Right cardiac atrium (tissue), 5 donors: ENCODE measurements around the gene VSTM5. TPM values are rescaled to one million over a fixed set of nuclear protein-coding genes. Genes with fewer than 3 reads are reported as not detected.
"Not testable (repeated sequence)": the region's sequence is repeated elsewhere in the genome, so short reads cannot be mapped to it uniquely, and the experiment has no call there.

Experiments
- ATAC-seq, 2 donors: fragments of 200-7000 bp; cut with Tn5 transposase; one replicate each; pipeline versions ENCODE4 v1.8.0 to v1.9.1; 2020; ENCODE audit warnings: moderate library complexity in 2 of 2, mild to moderate bottlenecking in 1 of 2
- DNase-seq, 3 donors: peaks; one replicate each; pipeline ENCODE4 v3.0.0-alpha.2; 2020
- H3K27ac ChIP-seq: one replicate; pipeline ENCODE4 v1.5.1; 2013; ENCODE audit warnings: mild to moderate bottlenecking, low read length, control low read depth, moderate library complexity
- H3K27me3 ChIP-seq: one replicate; pipeline ENCODE4 v1.6.1; 2013; ENCODE audit not compliant: control insufficient read depth, insufficient read depth
- H3K4me1 ChIP-seq: one replicate; pipeline ENCODE4 v1.6.1; 2013; ENCODE audit warnings: low read length; ENCODE audit not compliant: control insufficient read depth, insufficient read depth
- H3K4me3 ChIP-seq: one replicate; pipeline ENCODE4 v1.5.1; 2013; ENCODE audit warnings: low read length, control low read depth
- H3K9me3 ChIP-seq: one replicate; pipeline ENCODE4 v1.6.1; 2013; ENCODE audit warnings: low read length; ENCODE audit not compliant: control insufficient read depth
- WGBS: extraction: QIAGEN DNeasy Blood & Tissue Kit; methylation state at CpG from one replicate; pipeline ENCODE4 v1.1.7; 2013; 5-methylcytosine and 5-hydroxymethylcytosine counted together
- intact Hi-C, 4 donors: fragments of 100-400 bp; cut with DNase I; formaldehyde crosslinking; loops; one replicate each; pipeline versions ENCODE4 v1.11.0 to v1.14.0; 2022 to 2023
- long read RNA-seq, 4 donors: library from polyadenylated mRNA; unstranded; transcript quantifications; one replicate each; pipeline ENCODE4 v2.0.0, GENCODE V29; 2020 to 2021
- polyA plus RNA-seq: library from polyadenylated mRNA; stranded (reverse); fragments of 200-250 nt; gene quantifications from one replicate; pipeline ENCODE4 v1.2.3, GENCODE V29; 2013
- total RNA-seq, 4 donors: library from RNA; stranded (reverse); fragmentation: NEBNext Ultra II Directional; extraction: Animal tissue kit (Norgen Biotek cat#: 25700); gene quantifications; one replicate each; pipeline ENCODE4 v1.2.1, GENCODE V29; 2021
- donor health status: healthy with polysubstance abuse.
- donor health status: DM: no; HTN: yes; CAD: no.
- donor health status: DM: no; HTN: no; CAD: no.
- donor health status: DM: no; HTN: yes; CAD: no; lungs with severe emphysema.
- donor health status: DM: yes; HTN: yes; CAD: no.

The VSTM5 gene, protein sequence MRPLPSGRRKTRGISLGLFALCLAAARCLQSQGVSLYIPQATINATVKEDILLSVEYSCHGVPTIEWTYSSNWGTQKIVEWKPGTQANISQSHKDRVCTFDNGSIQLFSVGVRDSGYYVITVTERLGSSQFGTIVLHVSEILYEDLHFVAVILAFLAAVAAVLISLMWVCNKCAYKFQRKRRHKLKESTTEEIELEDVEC
- total RNA-seq (under 1 TPM; 0.20 to 0.48 (median 0.44) TPM), polyA plus RNA-seq (0.07 TPM)
- long read RNA-seq, donor 1, partial matches to known transcripts: 0 of 2 reads
- long read RNA-seq, donor 1, other reads (novel, unspliced or antisense): 0 of 2 reads
- long read RNA-seq, donor 2: 0 reads
- long read RNA-seq, donor 3: 0 reads
- long read RNA-seq, donor 4, partial matches to known transcripts: 0 of 1 reads
- long read RNA-seq, donor 4, other reads (novel, unspliced or antisense): 0 of 1 reads

DNA sequence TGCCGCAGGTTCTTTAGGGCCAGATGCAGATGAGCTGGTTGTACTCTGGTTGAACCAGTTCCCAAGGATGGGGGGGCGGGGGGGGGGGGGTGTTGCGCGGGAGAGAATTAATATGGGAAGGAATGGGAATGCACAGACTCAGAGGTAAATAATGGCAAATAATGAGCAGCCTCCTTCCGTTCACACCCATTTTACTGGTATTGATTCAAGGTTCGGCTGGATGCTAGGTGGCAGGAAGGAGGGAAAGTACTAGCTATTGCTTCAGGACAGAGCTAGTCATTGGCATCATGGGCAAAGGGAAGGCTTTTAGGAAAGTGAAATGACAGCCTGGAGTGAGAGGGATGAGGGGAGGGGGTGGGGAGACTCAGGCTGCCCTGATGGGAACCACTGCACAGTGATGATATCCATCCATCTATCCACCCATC, at the start of gene VSTM5:
Gene VSTM5 (minus strand): TSS at position 25 of the 425 bp plus-strand sequence. CDS start 116 bp downstream, outside the sequence.
- ATAC-seq (no peak), DNase-seq (no peak)
- Histone ChIP-seq H3K4me1 (no peaks in the 10 kb centered on the region), H3K27ac (no peak within 1 kb of the TSS), H3K4me3 (peak within 1 kb of the TSS; percentile 55), H3K9me3 (no peaks in the 10 kb centered on the region), H3K27me3 (no peaks in the 10 kb centered on the region)
- 19% methylated on average over 6 of the region's 6 CpGs for WGBS
- intact Hi-C loops: no loop called here

GRCh38 chr11:93895106-93895862, 44.9 kb upstream of the VSTM5 start:
- intact Hi-C loops: loop anchor here in 1 of 4 donors (10.0 kb wide), 1 partner anchor 520 kb away; no protein-coding TSS in a partner anchor
- Histone ChIP-seq H3K27me3 (no peaks in the 10 kb centered on the region), H3K4me3 (no peak overlapping the region), H3K4me1 (no peaks in the 10 kb centered on the region), H3K27ac (no peak overlapping the region), H3K9me3 (peaks cover 2% of the 10 kb centered on the region)
- DNase-seq: no peak
- WGBS: 42% methylated on average over 5 of the region's 5 CpGs
- peak; percentile 72 to 77 for ATAC-seq

GRCh38 chr11:93890391-93891051, 40.1 kb upstream of the VSTM5 start:
- ATAC-seq (no peak), DNase-seq (no peak)
- Histone ChIP-seq H3K9me3 (no peaks in the 10 kb centered on the region), H3K4me3 (no peak overlapping the region), H3K27me3 (no peaks in the 10 kb centered on the region), H3K27ac (no peak overlapping the region), H3K4me1 (no peaks in the 10 kb centered on the region)
- 78% methylated on average over 3 of the region's 3 CpGs for WGBS
- intact Hi-C loops: loop anchor here in 1 of 4 donors (10.0 kb wide), 1 partner anchor 524 kb away; no protein-coding TSS in a partner anchor

DNA sequence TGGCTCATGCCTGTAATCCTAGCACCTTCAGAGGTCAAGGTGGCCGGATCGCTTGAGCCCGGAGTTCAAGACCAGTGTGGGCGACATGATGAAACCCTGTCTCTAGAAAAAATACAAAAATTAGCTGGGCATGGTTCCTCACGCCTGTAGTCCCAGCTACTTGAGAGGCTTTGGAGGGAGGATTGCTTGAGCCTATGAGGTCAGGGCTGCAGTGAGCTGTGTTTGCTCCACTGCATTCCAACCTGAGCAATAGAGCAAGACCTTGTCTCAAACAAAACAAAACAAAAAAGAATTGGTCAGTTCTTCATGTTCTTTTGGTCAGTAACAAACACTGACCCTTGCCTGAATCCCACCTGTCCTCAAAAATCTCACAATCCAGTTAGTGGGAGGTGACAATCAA, 36.7 kb upstream of the VSTM5 start:
- Histone ChIP-seq H3K4me3 (no peak overlapping the region), H3K4me1 (no peaks in the 10 kb centered on the region), H3K27ac (no peak overlapping the region), H3K27me3 (no peaks in the 10 kb centered on the region), H3K9me3 (peaks cover 5% of the 10 kb centered on the region)
- DNase-seq: no peak
- intact Hi-C loops: no loop called here
- ATAC-seq: no peak
- WGBS: 88% methylated on average over 5 of the region's 5 CpGs

GRCh38 chr11:93879114-93879513, 28.7 kb upstream of the VSTM5 start:
- intact Hi-C loops: not testable (repeated sequence)

DNA sequence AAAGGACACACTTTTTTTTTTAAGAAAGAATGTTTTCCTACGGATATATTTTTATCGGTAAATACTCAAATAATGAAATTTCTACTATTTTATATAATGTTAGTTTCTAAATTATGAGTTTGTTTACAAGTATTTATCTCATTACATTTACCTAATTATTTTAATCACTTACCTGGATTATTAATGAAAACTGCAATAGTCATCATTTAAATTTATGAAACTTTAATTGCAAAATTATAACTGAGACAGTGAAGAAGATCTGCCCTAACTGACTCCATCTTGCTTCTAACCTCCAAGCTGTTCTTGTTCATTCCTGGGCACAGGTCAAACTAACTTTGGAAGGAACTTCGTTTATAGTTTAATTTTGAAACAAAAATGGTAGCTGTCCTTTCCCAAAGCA, 25.2 kb upstream of the VSTM5 start:
- intact Hi-C loops: no loop called here
- no peaks in the 10 kb centered on the region for H3K9me3 ChIP-seq
- no peak for DNase-seq
- 84% methylated on average over 3 of the region's 3 CpGs for WGBS
- H3K4me1 ChIP-seq: no peaks in the 10 kb centered on the region
- no peaks in the 10 kb centered on the region for H3K27me3 ChIP-seq
- no peak overlapping the region for H3K27ac ChIP-seq
- H3K4me3 ChIP-seq: no peak overlapping the region
- ATAC-seq: no peak

More at GRCh38 chr11:93879114-93879513, 28.7 kb upstream of the VSTM5 start:
- H3K4me3 ChIP-seq, ATAC-seq, H3K9me3 ChIP-seq, H3K4me1 ChIP-seq, DNase-seq, H3K27me3 ChIP-seq, H3K27ac ChIP-seq: not testable (repeated sequence)

GRCh38 chr11:93871526-93871925, 21.1 kb upstream of the VSTM5 start:
- no peak for DNase-seq
- no peaks in the 10 kb centered on the region for H3K4me1 ChIP-seq
- H3K27me3 ChIP-seq: no peaks in the 10 kb centered on the region
- H3K9me3 ChIP-seq: no peaks in the 10 kb centered on the region
- ATAC-seq: no peak
- no peak overlapping the region for H3K27ac ChIP-seq
- intact Hi-C loops: no loop called here
- H3K4me3 ChIP-seq: no peak overlapping the region

DNA sequence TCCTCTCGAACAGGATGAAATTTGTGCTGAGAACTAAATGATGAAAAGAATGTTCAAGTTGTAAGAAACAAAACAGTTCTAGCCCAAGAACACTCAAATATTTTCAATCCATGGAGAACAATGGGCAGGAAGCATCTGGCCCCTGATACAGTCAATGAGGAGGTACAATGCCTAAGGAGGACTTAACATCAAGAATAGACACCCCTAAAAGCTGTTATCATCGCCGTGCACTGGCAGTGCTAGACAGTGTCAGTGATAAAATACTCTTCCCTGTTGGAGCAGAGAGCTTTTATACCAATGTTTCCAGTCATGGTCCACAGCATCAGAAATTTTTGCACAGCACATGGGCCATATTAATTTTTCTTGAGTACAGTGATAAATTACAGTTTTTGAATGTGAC, 20.2 kb upstream of the VSTM5 start:
- DNase-seq: no peak
- Histone ChIP-seq H3K4me1 (no peaks in the 10 kb centered on the region), H3K27ac (no peak overlapping the region), H3K4me3 (no peak overlapping the region), H3K27me3 (no peaks in the 10 kb centered on the region), H3K9me3 (no peaks in the 10 kb centered on the region)
- no peak for ATAC-seq
- intact Hi-C loops: no loop called here
- 58% methylated on average over 3 of the region's 3 CpGs for WGBS

DNA sequence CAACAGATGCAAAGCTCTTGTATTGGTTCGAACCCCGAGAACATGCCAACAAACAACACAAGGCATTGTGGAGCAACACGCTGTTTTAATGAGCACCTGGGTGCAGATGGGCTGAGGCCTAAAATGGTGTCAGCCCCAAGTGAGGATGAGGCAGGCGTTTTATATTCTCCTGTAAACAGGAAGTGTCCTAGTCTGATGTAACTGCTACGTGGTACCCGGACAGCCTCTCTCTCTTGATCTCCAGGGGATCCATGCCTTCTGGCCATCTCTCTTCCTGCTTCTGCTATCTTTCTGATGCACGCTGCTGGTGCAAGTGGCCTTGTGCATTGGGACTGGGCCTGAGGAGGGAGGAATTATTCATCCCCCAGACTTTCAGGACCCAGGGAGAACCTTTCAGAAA, 19.4 kb upstream of the VSTM5 start:
- no peaks in the 10 kb centered on the region for H3K9me3 ChIP-seq
- ATAC-seq (no peak), DNase-seq (no peak)
- intact Hi-C loops: no loop called here
- no peak overlapping the region for H3K27ac ChIP-seq
- no peaks in the 10 kb centered on the region for H3K27me3 ChIP-seq
- no peaks in the 10 kb centered on the region for H3K4me1 ChIP-seq
- no peak overlapping the region for H3K4me3 ChIP-seq
- WGBS: 69% methylated on average over 7 of the region's 7 CpGs

GRCh38 chr11:93868404-93868803, 18.0 kb upstream of the VSTM5 start:
- 89% methylated on average over 2 of the region's 2 CpGs for WGBS
- intact Hi-C loops, H3K27me3 ChIP-seq, H3K4me1 ChIP-seq, H3K9me3 ChIP-seq, H3K4me3 ChIP-seq, H3K27ac ChIP-seq, ATAC-seq, DNase-seq: not testable (repeated sequence)

DNA sequence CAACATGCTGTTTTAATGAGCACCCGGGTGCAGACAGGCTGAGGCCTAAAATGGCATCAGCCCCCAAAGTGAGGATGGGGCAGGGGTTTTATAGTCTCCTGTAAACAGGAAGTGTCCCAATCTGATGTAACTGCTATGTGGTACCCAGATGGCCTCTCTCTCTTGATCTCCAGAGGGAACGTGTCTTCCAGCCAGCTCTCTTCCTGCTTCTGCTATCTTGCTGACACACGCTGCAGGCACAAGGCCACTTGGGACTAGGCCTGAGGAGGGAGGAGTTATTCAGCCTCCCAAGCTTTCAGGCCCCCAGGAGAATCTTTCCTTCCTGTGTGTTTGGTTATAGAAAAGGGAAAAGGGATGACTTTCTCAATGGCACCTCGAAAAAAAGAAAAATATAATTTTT, 11.4 kb upstream of the VSTM5 start:
- no peaks in the 10 kb centered on the region for H3K4me1 ChIP-seq
- 34% methylated on average over 4 of the region's 4 CpGs for WGBS
- H3K27me3 ChIP-seq: no peaks in the 10 kb centered on the region
- intact Hi-C loops: no loop called here
- no peak overlapping the region for H3K27ac ChIP-seq
- peak; percentile 80 to 83 for ATAC-seq
- peak; percentile 56 to 77 (median 71) for DNase-seq
- no peak overlapping the region for H3K4me3 ChIP-seq
- no peaks in the 10 kb centered on the region for H3K9me3 ChIP-seq
